ENCODE measurements around the gene BTF3L4.

The BTF3L4 gene

DNA sequence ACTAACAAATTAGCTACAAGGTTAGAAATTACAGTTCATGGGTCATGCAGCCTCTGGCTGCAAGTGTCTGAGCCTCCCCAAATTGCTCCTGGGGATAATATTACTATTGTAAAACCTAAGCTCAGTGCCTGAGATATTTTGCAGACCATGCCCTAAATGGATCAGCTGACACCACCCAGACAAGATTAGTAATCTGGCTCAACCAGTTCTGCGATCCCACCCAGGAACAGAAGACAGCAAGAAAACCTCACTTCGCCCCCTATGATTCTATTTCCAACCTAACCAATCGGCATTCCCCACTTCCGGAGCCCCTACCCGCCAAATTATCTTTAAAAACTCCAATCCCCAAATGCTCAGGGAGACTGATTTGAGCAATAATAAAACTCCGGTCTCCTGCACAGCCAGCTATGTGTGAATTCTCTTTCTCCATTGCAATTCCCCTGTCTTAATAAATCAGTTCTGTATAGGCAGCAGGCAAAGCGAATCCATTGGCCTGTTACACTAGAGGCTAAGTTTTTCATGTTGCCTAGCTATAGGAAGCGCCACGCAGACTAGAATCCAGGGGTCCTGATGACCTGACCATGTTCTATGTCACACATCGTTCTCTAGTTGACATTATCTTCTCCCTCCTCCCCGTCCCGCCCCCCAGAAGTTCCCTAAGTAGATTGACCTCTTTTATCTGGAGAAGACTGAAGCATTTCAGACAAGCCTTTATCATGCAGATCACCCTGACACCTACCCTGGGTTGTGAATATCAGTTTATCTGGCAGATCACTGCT lies 63.4 kb downstream of the BTF3L4 start:
- no CpG with 5 or more reads among the region's 12 CpGs for WGBS (ENCODE audit: insufficient coverage, insufficient read length)
- no peaks in the 10 kb centered on the region for H3K36me3 ChIP-seq (ENCODE audit: control insufficient read depth, insufficient read depth, low read length)
- H3K27me3 ChIP-seq (ENCODE audit: control insufficient read depth, insufficient read depth, low read length), result no peaks in the 10 kb centered on the region
- H3K4me3 ChIP-seq (ENCODE audit: low read length), result no peak overlapping the region
- DNase-seq (ENCODE audit: low read depth, low spot score), result no peak
- H3K27ac ChIP-seq (ENCODE audit: low read length), result no peak overlapping the region
- H3K9me3 ChIP-seq (ENCODE audit: control insufficient read depth, insufficient read depth, low read length), result no peaks in the 10 kb centered on the region
- no peaks in the 10 kb centered on the region for H3K4me1 ChIP-seq (ENCODE audit: control insufficient read depth, insufficient read depth, low read length)

DNA sequence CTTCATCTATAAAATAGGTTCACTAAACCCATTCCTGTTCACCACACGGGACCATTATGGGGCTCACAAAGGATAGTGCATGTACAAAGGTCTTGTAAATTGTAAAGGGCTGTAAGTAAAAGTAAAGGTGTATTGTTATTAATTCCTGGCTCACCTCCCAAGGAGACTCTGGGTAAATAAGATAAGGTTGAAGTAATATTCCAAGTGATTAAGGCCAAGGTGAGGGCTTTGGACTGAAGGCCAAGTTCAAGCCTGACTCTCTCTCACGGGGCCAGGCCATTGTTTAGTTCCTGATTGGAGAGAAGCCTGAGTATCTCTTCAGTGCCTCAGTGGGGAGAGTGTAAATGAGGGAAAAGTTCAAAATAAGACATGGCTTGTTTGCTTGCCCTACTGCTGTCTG lies 66.3 kb downstream of the BTF3L4 start:
- no peak overlapping the region for H3K27ac ChIP-seq (ENCODE audit: low read length)
- no CpG with 5 or more reads among the region's 2 CpGs for WGBS (ENCODE audit: insufficient coverage, insufficient read length)
- no peaks in the 10 kb centered on the region for H3K9me3 ChIP-seq (ENCODE audit: control insufficient read depth, insufficient read depth, low read length)
- no peak overlapping the region for H3K4me3 ChIP-seq (ENCODE audit: low read length)
- no peaks in the 10 kb centered on the region for H3K36me3 ChIP-seq (ENCODE audit: control insufficient read depth, insufficient read depth, low read length)
- no peaks in the 10 kb centered on the region for H3K4me1 ChIP-seq (ENCODE audit: control insufficient read depth, insufficient read depth, low read length)
- DNase-seq (ENCODE audit: low read depth, low spot score), result no peak
- H3K27me3 ChIP-seq (ENCODE audit: control insufficient read depth, insufficient read depth, low read length), result no peaks in the 10 kb centered on the region

GRCh38 chr1:52123622-52124021 lies 67.5 kb downstream of the BTF3L4 start:
- H3K4me1 ChIP-seq (ENCODE audit: control insufficient read depth, insufficient read depth, low read length), result no peaks in the 10 kb centered on the region
- no peaks in the 10 kb centered on the region for H3K27me3 ChIP-seq (ENCODE audit: control insufficient read depth, insufficient read depth, low read length)
- WGBS (ENCODE audit: insufficient coverage, insufficient read length), result no CpG with 5 or more reads among the region's 6 CpGs
- no peaks in the 10 kb centered on the region for H3K36me3 ChIP-seq (ENCODE audit: control insufficient read depth, insufficient read depth, low read length)
- H3K9me3 ChIP-seq (ENCODE audit: control insufficient read depth, insufficient read depth, low read length), result no peaks in the 10 kb centered on the region
- no peak for DNase-seq (ENCODE audit: low read depth, low spot score)
- H3K27ac ChIP-seq (ENCODE audit: low read length), result no peak overlapping the region
- no peak overlapping the region for H3K4me3 ChIP-seq (ENCODE audit: low read length)

GRCh38 chr1:52125736-52126359 lies 69.8 kb downstream of the BTF3L4 start:
- no peak for DNase-seq (ENCODE audit: low read depth, low spot score)
- Histone ChIP-seq H3K9me3 (ENCODE audit: control insufficient read depth, insufficient read depth, low read length) (no peaks in the 10 kb centered on the region), H3K36me3 (ENCODE audit: control insufficient read depth, insufficient read depth, low read length) (no peaks in the 10 kb centered on the region), H3K27me3 (ENCODE audit: control insufficient read depth, insufficient read depth, low read length) (no peaks in the 10 kb centered on the region), H3K4me3 (ENCODE audit: low read length) (no peak overlapping the region), H3K27ac (ENCODE audit: low read length) (no peak overlapping the region), H3K4me1 (ENCODE audit: control insufficient read depth, insufficient read depth, low read length) (no peaks in the 10 kb centered on the region)

GRCh38 chr1:52127181-52128180 lies 71.4 kb downstream of the BTF3L4 start:
- Histone ChIP-seq H3K36me3 (ENCODE audit: control insufficient read depth, insufficient read depth, low read length) (no peaks in the 10 kb centered on the region), H3K9me3 (ENCODE audit: control insufficient read depth, insufficient read depth, low read length) (no peaks in the 10 kb centered on the region), H3K27ac (ENCODE audit: low read length) (no peak overlapping the region), H3K27me3 (ENCODE audit: control insufficient read depth, insufficient read depth, low read length) (no peaks in the 10 kb centered on the region), H3K4me1 (ENCODE audit: control insufficient read depth, insufficient read depth, low read length) (no peaks in the 10 kb centered on the region), H3K4me3 (ENCODE audit: low read length) (no peak overlapping the region)
- no CpG with 5 or more reads among the region's 5 CpGs for WGBS (ENCODE audit: insufficient coverage, insufficient read length)
- DNase-seq (ENCODE audit: low read depth, low spot score), result no peak

- Histone ChIP-seq H3K36me3 (ENCODE audit: control insufficient read depth, insufficient read depth, low read length) (no peaks in the 10 kb centered on the region), H3K4me1 (ENCODE audit: control insufficient read depth, insufficient read depth, low read length) (no peaks in the 10 kb centered on the region), H3K27ac (ENCODE audit: low read length) (no peak overlapping the region), H3K4me3 (ENCODE audit: low read length) (no peak overlapping the region), H3K27me3 (ENCODE audit: control insufficient read depth, insufficient read depth, low read length) (no peaks in the 10 kb centered on the region), H3K9me3 (ENCODE audit: control insufficient read depth, insufficient read depth, low read length) (no peaks in the 10 kb centered on the region)
- DNase-seq (ENCODE audit: low read depth, low spot score), result no peak
- 100% methylated on average over 1 of the region's 5 CpGs for WGBS (ENCODE audit: insufficient coverage, insufficient read length)
Observed at GRCh38 chr1:52139817-52140540, 83.9 kb downstream of the BTF3L4 start.
